ENCODE data around the gene COX4I1.

GRCh38 chr16:85853547-85854545 is 54.4 kb downstream of the COX4I1 start:
- no peak for TF ChIP-seq CTCF (IDR thresholded peaks at IDR 0.05)
- TF ChIP-seq POLR2A (IDR thresholded peaks at IDR 0.05) = no peak
- no peak for TF ChIP-seq EP300 (IDR thresholded peaks at IDR 0.05; ENCODE audit: low read depth)
